Fibroblast of skin of left quadriceps (primary cell): ENCODE results near the gene ZNF827.
A peak's percentile ranks its signal among the peaks of the same experiment; 100 is the strongest.

ENCODE experiments used
- DNase-seq, 2 experiments: peaks; one replicate each; pipeline ENCODE4 v3.0.0-alpha.2; 2013; ENCODE audit warnings: low read depth in 2 of 2

Gene ZNF827

GRCh38 chr4:145938618-145939440, at the start of gene ZNF827:
ZNF827 (minus strand) TSS chr4:145938823; CDS start chr4:145938407, 416 bp downstream.
- peak; percentile 39 to 54 for DNase-seq

- no peak for DNase-seq
These were observed 45.9 kb upstream of the ZNF827 start for GRCh38 chr4:145984563-145984962.

- DNase-seq: no peak
These were observed 44.2 kb upstream of the ZNF827 start for GRCh38 chr4:145982791-145983190.

- no peak for DNase-seq
These were observed 40.5 kb upstream of the ZNF827 start for GRCh38 chr4:145979160-145979559.

GRCh38 chr4:145976680-145977079, 38.1 kb upstream of the ZNF827 start:
- DNase-seq: no peak

- DNase-seq: no peak
These were observed 21.4 kb upstream of the ZNF827 start for GRCh38 chr4:145960012-145960411.

GRCh38 chr4:145957302-145957701, 18.7 kb upstream of the ZNF827 start:
- no peak for DNase-seq

GRCh38 chr4:145956288-145956890, 17.8 kb upstream of the ZNF827 start:
- DNase-seq: no peak

- peak; percentile 60 to 61 for DNase-seq
These were observed 16.3 kb upstream of the ZNF827 start for GRCh38 chr4:145954924-145955339.

GRCh38 chr4:145951931-145952330, 13.3 kb upstream of the ZNF827 start:
- no peak for DNase-seq

- DNase-seq: no peak
These were observed 7.0 kb upstream of the ZNF827 start for GRCh38 chr4:145945431-145946155.

GRCh38 chr4:145944886-145945285, 6.3 kb upstream of the ZNF827 start:
- DNase-seq: no peak

- no peak for DNase-seq
These were observed 1.2 kb upstream of the ZNF827 start for GRCh38 chr4:145939856-145940255.

GRCh38 chr4:145939441-145939750, 773 bp upstream of the ZNF827 start:
- DNase-seq: no peak

- DNase-seq: no peak
These were observed 532 bp downstream of the ZNF827 start for GRCh38 chr4:145937971-145938611.

GRCh38 chr4:145936997-145937901, 1.4 kb downstream of the ZNF827 start:
- DNase-seq: no peak

- DNase-seq: peak; percentile 55 to 57
These were observed 2.3 kb downstream of the ZNF827 start for GRCh38 chr4:145936142-145936996.

GRCh38 chr4:145935253-145936141, 3.1 kb downstream of the ZNF827 start:
- DNase-seq: no peak

GRCh38 chr4:145934434-145935047, 4.1 kb downstream of the ZNF827 start:
- DNase-seq: no peak
